BLaER1 treated with 17β-estradiol and CSF1 and Interleukin-3, amounts not matched to agents 10 nM and 100 nM (cell line): Measurements from ENCODE around the gene KCTD4.

Experiments used
- H3K27ac ChIP-seq, 11 experiments: shearing (Covaris generic); formaldehyde crosslinking; 2 replicates each; pipeline ENCODE4 v1.8.1; 2022
- H3K27me3 ChIP-seq, 11 experiments: shearing (Covaris generic); formaldehyde crosslinking; 2 replicates each; pipeline ENCODE4 v1.8.1; 2022
- H3K36me3 ChIP-seq, 11 experiments: shearing (Covaris generic); formaldehyde crosslinking; 2 replicates each; pipeline ENCODE4 v1.8.1; 2022
- H3K4me1 ChIP-seq, 10 experiments: shearing (Covaris generic); formaldehyde crosslinking; 2 replicates each; pipeline ENCODE4 v1.8.1; 2022
- H3K4me2 ChIP-seq, 11 experiments: shearing (Covaris generic); formaldehyde crosslinking; 2 replicates each; pipeline ENCODE4 v1.8.1; 2022
- H3K4me3 ChIP-seq, 10 experiments: shearing (Covaris generic); formaldehyde crosslinking; 2 replicates each; pipeline ENCODE4 v1.8.1; 2022
- H3K9ac ChIP-seq, 11 experiments: shearing (Covaris generic); formaldehyde crosslinking; 2 replicates each; pipeline ENCODE4 v1.8.1; 2022
- H3K9me3 ChIP-seq, 11 experiments: shearing (Covaris generic); formaldehyde crosslinking; replicated peaks in 1 of 11; 2 replicates each; pipeline ENCODE4 v1.8.1; 2022
- H4K20me1 ChIP-seq, 11 experiments: shearing (Covaris generic); formaldehyde crosslinking; 2 replicates each; pipeline ENCODE4 v1.8.1; 2022
- Cebpa-rat ChIP-seq, 11 experiments: shearing (Covaris generic); IDR thresholded peaks; 2 replicates each; pipeline ENCODE4 v1.8.1; 2022

Gene KCTD4

DNA sequence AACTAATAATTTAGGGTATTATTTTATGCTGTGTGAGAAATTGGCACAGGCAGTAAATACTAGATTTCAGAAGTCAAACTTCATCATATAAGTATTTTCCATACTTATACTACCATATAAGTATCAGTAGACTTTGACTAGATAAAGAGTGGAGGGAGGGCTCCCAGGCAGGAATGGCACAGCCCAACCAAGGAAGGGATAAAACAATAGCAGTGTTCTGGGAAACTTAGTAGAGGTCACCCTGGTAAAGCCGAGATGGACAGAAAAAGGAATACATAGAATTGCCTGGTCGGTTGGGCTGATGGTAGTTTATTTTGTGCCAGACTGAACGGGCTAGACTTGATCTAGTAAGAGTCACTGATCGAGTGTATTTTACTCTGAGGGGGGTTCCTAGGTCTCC is 19.6 kb upstream of the KCTD4 start:
- Histone ChIP-seq H3K9me3 (no peaks in the 10 kb centered on the region), H3K4me1 (peaks cover 0 to 11% (median 0%) of the 10 kb centered on the region in 10 experiments; a peak in 5 of 20 replicates), H4K20me1 (peaks cover 0 to 18% (median 0%) of the 10 kb centered on the region in 11 experiments; a peak in 7 of 22 replicates), H3K27me3 (no peaks in the 10 kb centered on the region), H3K4me3 (no peak overlapping the region), H3K36me3 (peaks cover 6 to 39% (median 22%) of the 10 kb centered on the region in 11 experiments; a peak in 16 of 22 replicates), H3K9ac (no peak overlapping the region), H3K27ac (0 out of 22 replicates have a peak overlapping the region, but pooled peaks of 1 of the 11 experiments have one; percentile 6), H3K4me2 (no peak overlapping the region)
- TF ChIP-seq Cebpa-rat (IDR thresholded peaks at IDR 0.05), result no peak

DNA sequence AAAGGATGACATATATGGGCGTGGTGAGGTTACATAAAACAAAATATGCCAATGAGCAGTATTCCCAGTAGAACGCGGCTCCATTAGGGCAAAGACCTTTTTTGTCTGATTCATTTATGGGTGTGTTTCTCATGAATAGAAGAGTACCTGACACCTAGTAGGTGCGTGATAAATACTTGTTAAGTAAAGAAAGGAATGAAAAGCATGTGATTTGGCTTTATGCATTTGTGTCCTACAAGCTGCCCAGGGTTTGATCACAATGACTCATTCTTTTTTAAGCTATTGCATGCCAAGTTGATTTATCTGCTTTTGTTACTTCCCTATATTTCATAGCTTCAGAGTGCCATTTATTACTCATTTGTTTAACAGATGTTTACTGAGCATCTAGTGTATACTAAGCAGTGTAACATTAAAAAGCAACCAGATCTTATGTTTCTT is 19.1 kb upstream of the KCTD4 start:
- Histone ChIP-seq H3K4me1 (peaks cover 0 to 11% (median 0%) of the 10 kb centered on the region in 10 experiments; a peak in 4 of 20 replicates), H3K36me3 (peaks cover 6 to 40% (median 23%) of the 10 kb centered on the region in 11 experiments; a peak in 16 of 22 replicates), H3K27me3 (no peaks in the 10 kb centered on the region), H3K27ac (peak overlapping the region in 1 of 11 experiments; percentile 20; a peak in 1 of 22 replicates), H3K4me2 (0 out of 22 replicates have a peak overlapping the region, but pooled peaks of 1 of the 11 experiments have one; percentile 18), H3K9me3 (no peaks in the 10 kb centered on the region), H3K9ac (no peak overlapping the region), H3K4me3 (no peak overlapping the region), H4K20me1 (peaks cover 0 to 14% (median 0%) of the 10 kb centered on the region in 11 experiments; a peak in 7 of 22 replicates)
- no peak for TF ChIP-seq Cebpa-rat (IDR thresholded peaks at IDR 0.05)

DNA sequence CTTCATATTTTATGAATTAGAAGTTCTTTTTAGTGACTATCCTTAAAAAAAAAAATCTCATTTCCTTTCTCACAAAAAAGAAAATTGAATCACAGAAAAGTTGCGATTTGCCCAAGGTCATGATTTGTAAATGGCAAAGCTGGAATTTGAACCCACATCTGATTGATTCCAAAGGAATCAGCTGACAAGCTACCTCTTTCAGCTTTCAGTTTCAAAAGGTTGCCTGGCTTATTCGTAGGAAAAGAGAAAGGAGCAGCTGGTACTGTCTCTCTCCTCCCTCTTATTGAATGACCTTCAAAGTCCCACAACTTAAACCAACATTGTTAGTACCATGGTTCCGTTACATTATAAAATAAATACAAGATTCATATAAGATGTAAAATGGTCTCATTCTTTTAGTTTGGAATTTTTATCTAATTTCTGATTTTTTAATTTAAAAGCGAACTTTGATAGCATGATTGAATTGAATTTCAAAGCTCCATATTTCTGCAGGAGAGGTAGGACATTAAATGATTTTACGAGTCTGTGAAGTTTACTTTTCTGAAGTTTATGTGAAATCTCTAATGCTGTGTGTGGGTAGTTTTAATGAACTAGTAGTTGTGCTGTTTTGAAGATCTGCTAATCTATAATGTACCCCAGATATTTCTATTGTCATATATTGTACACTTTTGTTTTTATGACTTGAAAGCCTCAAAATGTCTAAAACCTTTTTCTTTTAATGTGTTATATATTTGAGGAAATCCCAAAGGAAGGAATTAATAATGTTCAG is 18.5 kb upstream of the KCTD4 start:
- H3K4me1 ChIP-seq, result peaks cover 0 to 11% (median 0%) of the 10 kb centered on the region in 10 experiments; a peak in 4 of 20 replicates
- no peaks in the 10 kb centered on the region for H3K9me3 ChIP-seq
- H3K9ac ChIP-seq, result no peak overlapping the region
- H3K36me3 ChIP-seq, result peaks cover 6 to 37% (median 20%) of the 10 kb centered on the region in 11 experiments; a peak in 16 of 22 replicates
- 0 out of 22 replicates have a peak overlapping the region, but pooled peaks of 1 of the 11 experiments have one; percentile 18 for H3K4me2 ChIP-seq
- no peaks in the 10 kb centered on the region for H3K27me3 ChIP-seq
- peak overlapping the region in 1 of 11 experiments; percentile 20; a peak in 1 of 22 replicates for H3K27ac ChIP-seq
- no peak overlapping the region for H3K4me3 ChIP-seq
- no peak for TF ChIP-seq Cebpa-rat (IDR thresholded peaks at IDR 0.05)
- peaks cover 0 to 10% (median 0%) of the 10 kb centered on the region in 11 experiments; a peak in 7 of 22 replicates for H4K20me1 ChIP-seq

DNA sequence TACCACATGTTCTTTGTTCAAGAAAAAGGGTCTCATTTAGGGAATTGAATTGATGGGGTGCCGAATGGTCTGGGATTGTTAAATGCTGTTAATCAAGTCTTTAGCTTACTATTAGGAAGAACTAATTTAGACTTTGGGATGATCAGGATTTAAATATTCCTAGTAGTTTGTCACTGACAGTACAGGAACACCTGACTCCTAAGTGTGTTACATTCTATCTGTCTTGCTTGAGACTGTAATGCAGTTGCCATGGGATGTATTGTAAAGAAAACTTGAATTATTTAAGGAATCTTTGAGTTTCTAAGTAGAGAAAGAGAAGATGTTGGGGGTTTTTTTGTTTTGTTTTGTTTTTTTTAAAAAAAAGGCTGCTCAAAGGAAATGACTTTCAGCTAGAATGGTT is 17.8 kb upstream of the KCTD4 start:
- Histone ChIP-seq H3K4me3 (no peak overlapping the region), H3K27me3 (no peaks in the 10 kb centered on the region), H3K4me1 (peaks cover 0 to 11% (median 0%) of the 10 kb centered on the region in 10 experiments; a peak in 4 of 20 replicates), H3K4me2 (no peak overlapping the region), H3K9ac (no peak overlapping the region), H3K9me3 (no peaks in the 10 kb centered on the region), H4K20me1 (peaks cover 0 to 10% (median 0%) of the 10 kb centered on the region in 11 experiments; a peak in 5 of 22 replicates), H3K36me3 (peaks cover 6 to 37% (median 20%) of the 10 kb centered on the region in 11 experiments; a peak in 16 of 22 replicates), H3K27ac (no peak overlapping the region)
- no peak for TF ChIP-seq Cebpa-rat (IDR thresholded peaks at IDR 0.05)

GRCh38 chr13:45216193-45216592 is 15.3 kb upstream of the KCTD4 start:
- Histone ChIP-seq H3K9me3 (no peaks in the 10 kb centered on the region), H3K9ac (no peak overlapping the region), H3K4me3 (no peak overlapping the region), H3K4me2 (no peak overlapping the region), H3K27ac (no peak overlapping the region), H3K27me3 (no peaks in the 10 kb centered on the region), H3K36me3 (peaks cover 6 to 37% (median 28%) of the 10 kb centered on the region in 11 experiments; a peak in 19 of 22 replicates), H4K20me1 (peaks cover 0 to 10% (median 0%) of the 10 kb centered on the region in 11 experiments; a peak in 5 of 22 replicates), H3K4me1 (peaks cover 0 to 11% (median 0%) of the 10 kb centered on the region in 10 experiments; a peak in 4 of 20 replicates)
- no peak for TF ChIP-seq Cebpa-rat (IDR thresholded peaks at IDR 0.05)

GRCh38 chr13:45215392-45216077 is 14.7 kb upstream of the KCTD4 start:
- Histone ChIP-seq H3K27ac (no peak overlapping the region), H3K9ac (no peak overlapping the region), H3K36me3 (peaks cover 11 to 40% (median 28%) of the 10 kb centered on the region in 11 experiments; a peak in 21 of 22 replicates), H3K27me3 (no peaks in the 10 kb centered on the region), H3K9me3 (no peaks in the 10 kb centered on the region), H3K4me1 (peaks cover 0 to 11% (median 0%) of the 10 kb centered on the region in 10 experiments; a peak in 4 of 20 replicates), H3K4me2 (no peak overlapping the region), H3K4me3 (no peak overlapping the region), H4K20me1 (peaks cover 0 to 10% (median 0%) of the 10 kb centered on the region in 11 experiments; a peak in 5 of 22 replicates)
- TF ChIP-seq Cebpa-rat (IDR thresholded peaks at IDR 0.05), result no peak

DNA sequence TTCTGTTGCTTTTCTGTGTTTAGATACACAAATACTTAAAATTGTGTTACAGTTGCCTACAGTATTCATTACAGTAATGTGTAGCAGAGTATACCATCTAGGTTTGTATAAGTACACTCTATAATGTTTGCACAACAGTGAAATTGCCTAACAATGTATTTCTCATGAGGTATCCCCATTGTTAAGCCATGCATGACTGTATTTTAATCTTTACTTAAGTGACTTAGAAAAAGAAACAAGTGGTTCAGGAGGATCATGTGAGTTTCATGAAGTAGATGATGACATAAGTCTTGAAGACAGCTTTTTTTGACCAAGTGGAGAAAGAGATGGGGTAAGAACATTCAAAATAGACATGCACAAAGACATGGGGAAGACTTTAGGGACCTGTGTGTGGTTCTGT is 8.4 kb upstream of the KCTD4 start:
- H3K27ac ChIP-seq, result no peak overlapping the region
- peaks cover 28 to 68% (median 49%) of the 10 kb centered on the region in 11 experiments for H3K36me3 ChIP-seq
- no peaks in the 10 kb centered on the region for H3K9me3 ChIP-seq
- no peak overlapping the region for H3K4me3 ChIP-seq
- H3K9ac ChIP-seq, result no peak overlapping the region
- H3K4me2 ChIP-seq, result no peak overlapping the region
- no peaks in the 10 kb centered on the region for H3K27me3 ChIP-seq
- no peak for TF ChIP-seq Cebpa-rat (IDR thresholded peaks at IDR 0.05)
- H3K4me1 ChIP-seq, result peaks cover 0 to 14% (median 0%) of the 10 kb centered on the region in 10 experiments; a peak in 2 of 20 replicates
- H4K20me1 ChIP-seq, result peaks cover 0 to 26% (median 6%) of the 10 kb centered on the region in 11 experiments; a peak in 5 of 22 replicates

- H3K9me3 ChIP-seq, result no peaks in the 10 kb centered on the region
- no peak overlapping the region for H3K4me3 ChIP-seq
- no peak overlapping the region for H3K27ac ChIP-seq
- peaks cover 28 to 65% (median 49%) of the 10 kb centered on the region in 11 experiments for H3K36me3 ChIP-seq
- TF ChIP-seq Cebpa-rat (IDR thresholded peaks at IDR 0.05), result no peak
- no peaks in the 10 kb centered on the region for H3K27me3 ChIP-seq
- peaks cover 0 to 14% (median 0%) of the 10 kb centered on the region in 10 experiments; a peak in 2 of 20 replicates for H3K4me1 ChIP-seq
- H3K9ac ChIP-seq, result no peak overlapping the region
- H4K20me1 ChIP-seq, result peaks cover 0 to 33% (median 6%) of the 10 kb centered on the region in 11 experiments; a peak in 5 of 22 replicates
- no peak overlapping the region for H3K4me2 ChIP-seq
Observed at GRCh38 chr13:45208132-45208531, 7.3 kb upstream of the KCTD4 start.
